Measurements from ENCODE around the gene DNAH8. TPM values are rescaled to one million over a fixed set of nuclear protein-coding genes. Genes with fewer than 3 reads are reported as not detected.

The DNAH8 gene
- total and polyA plus RNA-seq, 7 donors = under 0.01 to 0.22 TPM; not detected in 5

- TF ChIP-seq, protein P1, sequence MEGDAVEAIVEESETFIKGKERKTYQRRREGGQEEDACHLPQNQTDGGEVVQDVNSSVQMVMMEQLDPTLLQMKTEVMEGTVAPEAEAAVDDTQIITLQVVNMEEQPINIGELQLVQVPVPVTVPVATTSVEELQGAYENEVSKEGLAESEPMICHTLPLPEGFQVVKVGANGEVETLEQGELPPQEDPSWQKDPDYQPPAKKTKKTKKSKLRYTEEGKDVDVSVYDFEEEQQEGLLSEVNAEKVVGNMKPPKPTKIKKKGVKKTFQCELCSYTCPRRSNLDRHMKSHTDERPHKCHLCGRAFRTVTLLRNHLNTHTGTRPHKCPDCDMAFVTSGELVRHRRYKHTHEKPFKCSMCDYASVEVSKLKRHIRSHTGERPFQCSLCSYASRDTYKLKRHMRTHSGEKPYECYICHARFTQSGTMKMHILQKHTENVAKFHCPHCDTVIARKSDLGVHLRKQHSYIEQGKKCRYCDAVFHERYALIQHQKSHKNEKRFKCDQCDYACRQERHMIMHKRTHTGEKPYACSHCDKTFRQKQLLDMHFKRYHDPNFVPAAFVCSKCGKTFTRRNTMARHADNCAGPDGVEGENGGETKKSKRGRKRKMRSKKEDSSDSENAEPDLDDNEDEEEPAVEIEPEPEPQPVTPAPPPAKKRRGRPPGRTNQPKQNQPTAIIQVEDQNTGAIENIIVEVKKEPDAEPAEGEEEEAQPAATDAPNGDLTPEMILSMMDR (IDR thresholded peaks at IDR 0.05) = no peak
- TF ChIP-seq EP300 (IDR thresholded peaks at IDR 0.05) = no peak
- TF ChIP-seq POLR2AphosphoS5 (IDR thresholded peaks at IDR 0.05) = no peak
- TF ChIP-seq POLR2A (IDR thresholded peaks at IDR 0.05) = no peak
- no peaks in the 10 kb centered on the region for H3K27me3 ChIP-seq
- 77 to 92% methylated on average over 7 of the region's 7 CpGs for WGBS, 2 donors
Observed at GRCh38 chr6:38924791-38925509, 209.8 kb downstream of the DNAH8 start.

GRCh38 chr6:38929560-38929959, 214.4 kb downstream of the DNAH8 start:
- WGBS, 2 donors = 72 to 76% methylated on average over 5 of the region's 5 CpGs
- intact Hi-C loops (cut with DNase I) = no loop called here
- Histone ChIP-seq H3K27ac (no peak overlapping the region), H3K9me3 (no peaks in the 10 kb centered on the region), H3K4me3 (no peak overlapping the region), H3K36me3 (no peaks in the 10 kb centered on the region), H3K4me1 (no peaks in the 10 kb centered on the region), H3K27me3 (no peaks in the 10 kb centered on the region)
- TF ChIP-seq POLR2AphosphoS5 (IDR thresholded peaks at IDR 0.05) (no peak), POLR2A (IDR thresholded peaks at IDR 0.05) (no peak), EP300 (IDR thresholded peaks at IDR 0.05) (no peak)
- TF ChIP-seq, protein P1 (IDR thresholded peaks at IDR 0.05) = no peak
- DNase-seq = no peak

More at GRCh38 chr6:38924791-38925509, 209.8 kb downstream of the DNAH8 start:
- Histone ChIP-seq H3K4me1 (no peaks in the 10 kb centered on the region), H3K4me3 (no peak overlapping the region), H3K36me3 (no peaks in the 10 kb centered on the region), H3K27ac (no peak overlapping the region), H3K9me3 (no peaks in the 10 kb centered on the region)
- intact Hi-C loops (cut with DNase I) = no loop called here
- DNase-seq = no peak

DNA sequence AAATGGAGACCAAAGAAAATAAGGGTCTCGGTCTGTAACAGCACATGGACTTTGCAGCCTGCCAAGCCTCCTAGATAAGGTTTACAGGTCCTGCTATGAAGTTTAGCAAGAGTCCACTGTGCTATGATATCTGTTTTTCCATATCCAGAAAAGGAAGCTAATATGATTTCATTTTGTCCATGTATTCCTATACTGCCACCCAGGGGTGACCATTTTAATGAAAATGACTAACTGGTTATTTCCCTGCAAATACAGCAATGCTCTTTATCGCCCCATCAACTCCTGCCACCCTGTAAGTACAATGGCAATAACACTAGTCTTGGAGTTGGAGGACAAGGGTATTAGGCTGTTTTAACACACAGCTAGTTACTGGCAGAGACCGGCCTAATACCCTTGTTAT, 218.3 kb downstream of the DNAH8 start:
- H3K9me3 ChIP-seq = no peaks in the 10 kb centered on the region
- TF ChIP-seq, protein P1 (IDR thresholded peaks at IDR 0.05) = no peak
- TF ChIP-seq POLR2A (IDR thresholded peaks at IDR 0.05) (no peak), EP300 (IDR thresholded peaks at IDR 0.05) (no peak), POLR2AphosphoS5 (IDR thresholded peaks at IDR 0.05) (no peak)
- no peak overlapping the region for H3K27ac ChIP-seq
- no peaks in the 10 kb centered on the region for H3K4me1 ChIP-seq
- no peak for DNase-seq
- no peaks in the 10 kb centered on the region for H3K36me3 ChIP-seq
- H3K27me3 ChIP-seq = no peaks in the 10 kb centered on the region
- WGBS, 2 donors = 47 to 73% methylated on average over 3 of the region's 3 CpGs
- no peak overlapping the region for H3K4me3 ChIP-seq
- intact Hi-C loops (cut with DNase I) = no loop called here

- WGBS, 2 donors = 93 to 96% methylated on average over 1 of the region's 1 CpG
- H3K27me3 ChIP-seq = no peaks in the 10 kb centered on the region
- DNase-seq = no peak
Observed at GRCh38 chr6:38935051-38935450, 219.9 kb downstream of the DNAH8 start.

More at GRCh38 chr6:38935051-38935450, 219.9 kb downstream of the DNAH8 start:
- no peak for TF ChIP-seq POLR2A (IDR thresholded peaks at IDR 0.05)
- TF ChIP-seq EP300 (IDR thresholded peaks at IDR 0.05) = no peak
- TF ChIP-seq, protein P1 (IDR thresholded peaks at IDR 0.05) = no peak
- TF ChIP-seq POLR2AphosphoS5 (IDR thresholded peaks at IDR 0.05) = no peak
- Histone ChIP-seq H3K9me3 (no peaks in the 10 kb centered on the region), H3K4me1 (no peaks in the 10 kb centered on the region), H3K36me3 (no peaks in the 10 kb centered on the region), H3K27ac (no peak overlapping the region), H3K4me3 (no peak overlapping the region)
- intact Hi-C loops (cut with DNase I) = no loop called here

Measured in sigmoid colon (tissue), 7 donors.